ENCODE measurements around the gene COL9A3.

- TF ChIP-seq CTCF (IDR thresholded peaks at IDR 0.05) = no peak
- TF ChIP-seq POLR2A (IDR thresholded peaks at IDR 0.05; ENCODE audit: low read depth) = no peak
- TF ChIP-seq POLR2AphosphoS5 (IDR thresholded peaks at IDR 0.05) = no peak
Measured at GRCh38 chr20:62784497-62784896, 32.4 kb upstream of the COL9A3 start.

All from esophagus muscularis mucosa (tissue), 3 donors.